ENCODE measurements around the gene LYPD5.
"Not testable (repeated sequence)": the region's sequence is repeated elsewhere in the genome, so short reads cannot be mapped to it uniquely, and the experiment has no call there.

LYPD5 gene, protein sequence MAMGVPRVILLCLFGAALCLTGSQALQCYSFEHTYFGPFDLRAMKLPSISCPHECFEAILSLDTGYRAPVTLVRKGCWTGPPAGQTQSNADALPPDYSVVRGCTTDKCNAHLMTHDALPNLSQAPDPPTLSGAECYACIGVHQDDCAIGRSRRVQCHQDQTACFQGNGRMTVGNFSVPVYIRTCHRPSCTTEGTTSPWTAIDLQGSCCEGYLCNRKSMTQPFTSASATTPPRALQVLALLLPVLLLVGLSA

GRCh38 chr19:43802216-43802951, at the start of gene LYPD5:
TSS of gene LYPD5 (minus strand) at chr19:43802447. CDS start at chr19:43802380, 67 bp downstream.
- no peak for DNase-seq

DNA sequence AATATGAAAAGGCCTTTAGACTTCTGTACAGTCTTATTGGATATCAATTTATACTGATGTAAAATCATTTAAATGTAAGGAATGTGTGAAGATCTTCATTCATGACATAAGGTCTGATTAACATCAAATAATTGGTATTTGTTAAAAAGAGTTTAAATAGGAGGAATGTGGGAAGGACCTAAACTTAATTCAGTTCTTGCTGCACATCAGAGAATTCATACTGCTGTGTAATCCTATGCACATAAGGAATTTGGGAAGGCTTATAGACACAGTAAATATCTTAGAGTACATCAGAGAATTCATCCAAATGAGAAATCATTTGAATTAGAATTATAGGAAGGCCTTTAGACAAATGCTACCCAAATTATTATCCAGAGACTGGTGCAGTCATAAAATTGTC, 46.6 kb upstream of the LYPD5 start:
- no peak for DNase-seq

DNA sequence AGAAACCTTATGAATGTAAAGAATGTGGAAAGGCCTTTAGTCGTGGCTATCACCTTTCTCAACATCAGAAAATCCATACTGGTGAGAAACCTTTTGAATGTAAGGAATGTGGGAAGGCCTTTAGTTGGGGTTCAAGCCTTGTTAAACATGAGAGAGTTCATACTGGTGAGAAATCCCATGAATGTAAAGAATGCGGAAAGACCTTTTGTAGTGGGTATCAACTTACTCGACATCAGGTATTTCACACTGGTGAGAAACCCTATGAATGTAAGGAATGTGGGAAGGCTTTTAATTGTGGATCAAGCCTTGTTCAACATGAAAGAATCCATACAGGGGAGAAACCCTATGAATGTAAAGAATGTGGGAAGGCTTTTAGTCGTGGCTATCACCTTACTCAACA, 45.6 kb upstream of the LYPD5 start:
- DNase-seq, result no peak

- DNase-seq, result no peak
Observed at GRCh38 chr19:43847246-43847645, 45.0 kb upstream of the LYPD5 start.

GRCh38 chr19:43842007-43842406, 39.8 kb upstream of the LYPD5 start:
- no peak for DNase-seq

DNA sequence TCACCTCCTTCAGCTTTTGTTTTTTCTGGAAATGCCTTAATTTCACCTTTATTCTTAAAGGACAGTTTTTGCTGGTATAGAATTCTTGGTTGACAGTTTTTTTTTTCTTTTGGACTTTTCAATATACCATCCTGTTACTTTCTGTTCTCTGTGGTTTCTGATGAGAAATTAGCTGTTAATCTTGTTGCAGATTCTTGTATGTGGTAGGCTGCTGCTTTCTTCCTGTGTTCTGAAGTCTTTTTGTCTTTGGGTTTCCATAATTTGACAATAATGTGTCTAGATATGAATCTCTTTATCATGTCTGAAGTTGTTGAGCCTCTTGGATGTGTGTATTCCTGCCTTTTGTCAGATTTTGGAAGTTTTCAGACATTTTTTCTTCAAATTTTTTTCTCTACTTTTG, 36.9 kb upstream of the LYPD5 start:
- no peak for DNase-seq

DNA sequence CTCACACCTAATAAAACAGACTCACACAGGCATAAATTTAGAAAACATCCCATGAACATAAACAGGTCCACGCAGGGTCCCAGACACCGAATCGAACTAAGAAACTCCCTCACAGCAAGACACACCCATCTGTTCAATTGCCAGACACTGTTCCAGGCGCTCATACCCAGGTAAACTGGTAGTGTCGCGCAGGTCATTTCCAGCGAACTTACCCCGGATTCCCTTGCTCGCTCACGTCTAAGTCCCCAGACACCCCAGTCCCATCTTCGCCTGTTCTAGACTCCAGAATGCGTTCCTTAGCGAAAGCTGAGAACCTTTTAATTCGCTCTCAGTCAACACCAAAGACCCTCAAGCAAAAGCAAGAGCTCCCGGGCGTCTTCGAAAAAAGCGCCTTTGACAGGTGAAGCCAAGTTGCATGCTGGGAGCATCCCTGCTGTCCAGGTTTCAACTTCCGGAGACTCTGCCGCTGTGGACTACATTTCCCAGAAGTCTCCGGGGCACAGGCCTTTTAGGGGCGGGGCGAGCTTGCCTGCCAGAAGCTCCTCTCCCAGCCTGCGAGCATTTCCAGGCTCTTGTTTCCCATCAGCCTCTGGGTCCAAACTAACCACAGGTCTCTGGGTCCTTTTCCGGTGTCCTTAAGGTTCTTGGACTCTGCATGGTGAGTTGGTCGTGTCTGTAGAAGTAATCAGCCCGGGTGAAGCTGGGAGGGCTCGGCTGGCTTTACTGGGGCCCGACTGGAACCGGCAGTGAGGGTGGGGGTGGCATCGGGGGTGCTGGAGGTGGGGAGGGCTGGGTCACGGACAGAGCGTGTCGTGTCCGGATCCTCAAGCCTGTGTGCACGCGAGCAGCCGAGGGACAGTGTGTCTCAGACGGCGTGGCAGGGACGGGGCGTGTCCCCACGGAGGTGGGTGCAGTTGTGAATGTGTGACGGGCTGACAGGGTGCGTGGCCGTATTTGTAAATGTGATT, 24.8 kb upstream of the LYPD5 start, which contains the start of gene ZNF283:
TSS of gene ZNF283 (plus strand) at position 535 of the 968 bp plus-strand sequence. CDS start 6,184 bp downstream, outside the sequence.
- DNase-seq, result peak; percentile 86 to 93

DNA sequence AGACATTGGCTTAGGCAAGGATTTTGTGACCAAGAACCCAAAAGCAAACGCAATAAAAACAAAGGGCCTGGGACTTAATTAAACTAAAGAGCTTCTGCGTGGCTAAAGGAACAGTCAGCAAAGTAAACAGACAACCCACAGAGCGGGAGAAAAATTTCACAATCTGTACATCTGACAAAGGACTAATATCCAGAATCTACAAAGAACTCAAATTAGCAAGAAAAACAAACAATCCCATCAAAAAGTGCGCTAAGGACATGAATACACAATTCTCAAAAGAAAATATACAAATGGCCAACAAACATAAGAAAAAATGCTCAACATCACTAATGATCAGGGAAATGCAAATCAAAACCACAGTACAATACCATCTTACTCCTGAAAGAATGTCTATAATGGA, 22.3 kb upstream of the LYPD5 start:
- DNase-seq, result not testable (repeated sequence)

DNA sequence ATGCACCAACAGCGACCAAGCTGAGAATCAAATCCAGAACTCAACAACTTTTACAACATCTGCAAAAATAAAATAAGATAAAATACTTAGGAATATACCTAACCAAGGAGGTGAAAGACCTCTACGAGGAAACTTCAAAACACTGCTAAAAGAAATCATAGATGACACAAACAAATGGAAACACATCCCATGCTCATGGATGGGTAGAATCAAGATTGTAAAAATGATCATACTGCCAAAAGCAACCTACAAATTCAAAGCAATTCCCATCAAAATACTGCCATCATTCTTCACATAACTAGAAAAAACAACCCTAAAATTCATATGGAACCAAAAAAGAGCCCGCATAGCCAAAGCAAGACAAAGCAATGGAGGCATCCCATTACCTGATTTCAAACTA, 21.6 kb upstream of the LYPD5 start:
- not testable (repeated sequence) for DNase-seq

DNA sequence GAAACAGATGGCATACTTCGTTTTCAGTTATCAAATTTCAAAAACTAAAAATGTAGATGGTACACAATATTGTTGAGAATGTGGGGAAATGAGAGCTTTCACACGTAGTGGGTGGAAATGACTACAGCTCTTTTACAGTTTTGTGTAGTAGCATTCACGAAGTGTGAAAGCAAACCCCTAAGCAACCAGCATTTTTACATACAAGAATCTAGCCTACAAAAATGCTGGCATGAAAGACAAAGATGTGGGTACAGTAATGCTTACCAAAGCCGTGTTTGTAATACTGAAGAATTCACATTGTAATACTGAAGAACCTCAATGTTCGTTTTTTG, 18.6 kb upstream of the LYPD5 start:
- DNase-seq, result no peak

DNA sequence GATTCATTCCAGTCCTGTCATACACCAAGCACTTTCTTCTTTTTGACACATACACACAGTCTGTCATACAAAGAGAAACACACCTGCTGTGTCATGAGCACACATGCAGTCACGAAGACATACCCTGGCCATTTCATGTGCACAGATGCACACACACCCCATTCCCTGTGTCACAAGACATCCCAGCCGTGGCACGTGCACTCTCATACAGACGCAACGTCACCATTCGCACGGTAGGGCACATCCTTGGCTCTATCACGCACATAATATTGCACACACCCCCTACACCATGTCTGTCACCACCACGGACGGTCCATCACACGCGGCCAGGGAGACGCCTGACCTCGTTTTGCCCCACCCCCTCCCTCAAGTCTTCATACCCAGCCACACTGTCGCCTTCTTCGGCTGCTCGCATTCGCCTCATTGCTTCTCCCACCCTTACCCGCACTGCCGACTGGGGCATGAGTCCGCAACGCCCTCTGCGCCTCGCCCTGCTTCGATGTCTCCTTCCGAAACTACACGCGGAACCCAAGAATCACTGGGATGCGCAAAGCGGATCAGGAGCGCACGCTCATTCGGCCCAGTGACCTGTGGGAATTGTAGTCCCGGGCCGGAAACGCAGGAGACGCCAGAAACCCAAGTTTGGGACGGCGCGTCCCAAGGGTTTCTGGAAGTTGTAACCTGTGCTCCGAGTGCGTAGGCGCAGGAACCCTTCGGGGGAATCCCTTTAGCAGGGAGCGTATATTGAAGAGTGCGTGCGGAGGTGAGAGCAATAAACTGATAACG, 18.0 kb upstream of the LYPD5 start:
- DNase-seq, result no peak

DNA sequence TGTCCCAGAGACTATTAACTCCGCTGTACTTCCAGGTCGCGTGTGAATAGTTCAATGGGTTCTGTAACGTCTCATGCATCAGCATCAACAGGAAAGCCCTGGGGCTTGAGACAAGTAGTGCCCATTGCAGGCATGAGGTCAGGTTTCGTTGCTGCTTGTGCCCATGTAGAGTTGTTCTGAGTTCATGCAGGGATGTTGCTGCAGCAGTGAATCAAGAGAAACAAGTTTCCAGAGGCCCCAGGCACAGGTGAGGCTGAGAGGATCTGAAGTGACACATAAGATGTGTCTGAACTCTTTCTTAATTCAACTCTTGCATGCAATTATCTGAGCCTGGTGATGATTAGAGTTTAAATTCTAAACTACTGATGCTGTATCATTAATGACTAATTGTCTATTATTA, 16.3 kb upstream of the LYPD5 start:
- no peak for DNase-seq

GRCh38 chr19:43817454-43817853, 15.2 kb upstream of the LYPD5 start:
- DNase-seq, result not testable (repeated sequence)

DNA sequence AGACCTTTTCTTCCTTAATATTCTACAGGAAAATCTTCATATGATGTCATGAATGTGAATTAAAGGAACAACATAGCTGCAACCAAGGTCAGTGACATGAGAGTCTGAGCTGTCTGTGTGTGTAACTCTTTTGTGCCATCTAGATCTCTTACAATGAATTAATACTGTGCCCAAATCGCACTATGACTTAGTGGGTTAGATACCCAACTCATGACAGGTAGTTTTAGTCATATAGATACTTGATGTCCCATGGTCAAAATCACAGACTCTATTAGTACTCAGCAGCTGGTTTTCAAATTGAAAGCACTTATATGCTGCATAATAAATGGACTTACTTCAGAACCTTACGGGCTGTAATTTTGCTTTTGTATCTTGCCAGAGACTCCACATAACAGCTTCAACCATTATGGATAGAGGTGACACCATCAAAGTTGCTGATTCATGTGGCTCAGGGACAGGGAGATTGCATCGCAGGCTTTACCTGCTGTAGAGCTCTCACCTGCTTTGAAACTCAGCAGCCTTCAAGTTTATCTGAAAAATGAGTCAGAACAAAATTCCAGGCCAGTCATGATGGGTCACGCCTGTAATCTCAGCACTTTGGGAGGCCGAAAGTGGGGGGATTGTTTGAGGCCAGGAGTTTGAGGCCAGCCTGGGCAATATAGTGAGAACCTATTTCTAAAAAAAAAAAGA, 12.6 kb upstream of the LYPD5 start:
- no peak for DNase-seq

GRCh38 chr19:43812688-43813087, 10.4 kb upstream of the LYPD5 start:
- DNase-seq, result no peak

DNA sequence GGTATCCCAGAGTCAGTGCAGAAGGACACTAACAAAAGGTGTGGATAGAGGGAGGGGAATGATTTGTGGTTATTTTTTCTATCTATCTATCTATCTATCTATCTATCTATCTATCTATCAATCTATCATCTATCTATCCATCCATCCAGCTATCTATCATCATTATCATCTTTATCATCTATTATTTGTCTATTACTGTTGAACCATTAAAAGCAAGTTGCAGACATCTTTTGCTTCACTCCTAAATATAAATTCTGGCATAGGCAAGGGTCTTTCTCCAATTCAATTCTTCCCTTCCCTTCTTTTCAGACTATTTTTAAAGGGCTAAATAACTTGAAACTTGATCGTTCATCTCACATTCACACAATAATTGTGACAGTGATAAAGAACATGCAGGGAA, 10.0 kb upstream of the LYPD5 start:
- no peak for DNase-seq

GRCh38 chr19:43811837-43812236, 9.6 kb upstream of the LYPD5 start:
- DNase-seq, result no peak

DNA sequence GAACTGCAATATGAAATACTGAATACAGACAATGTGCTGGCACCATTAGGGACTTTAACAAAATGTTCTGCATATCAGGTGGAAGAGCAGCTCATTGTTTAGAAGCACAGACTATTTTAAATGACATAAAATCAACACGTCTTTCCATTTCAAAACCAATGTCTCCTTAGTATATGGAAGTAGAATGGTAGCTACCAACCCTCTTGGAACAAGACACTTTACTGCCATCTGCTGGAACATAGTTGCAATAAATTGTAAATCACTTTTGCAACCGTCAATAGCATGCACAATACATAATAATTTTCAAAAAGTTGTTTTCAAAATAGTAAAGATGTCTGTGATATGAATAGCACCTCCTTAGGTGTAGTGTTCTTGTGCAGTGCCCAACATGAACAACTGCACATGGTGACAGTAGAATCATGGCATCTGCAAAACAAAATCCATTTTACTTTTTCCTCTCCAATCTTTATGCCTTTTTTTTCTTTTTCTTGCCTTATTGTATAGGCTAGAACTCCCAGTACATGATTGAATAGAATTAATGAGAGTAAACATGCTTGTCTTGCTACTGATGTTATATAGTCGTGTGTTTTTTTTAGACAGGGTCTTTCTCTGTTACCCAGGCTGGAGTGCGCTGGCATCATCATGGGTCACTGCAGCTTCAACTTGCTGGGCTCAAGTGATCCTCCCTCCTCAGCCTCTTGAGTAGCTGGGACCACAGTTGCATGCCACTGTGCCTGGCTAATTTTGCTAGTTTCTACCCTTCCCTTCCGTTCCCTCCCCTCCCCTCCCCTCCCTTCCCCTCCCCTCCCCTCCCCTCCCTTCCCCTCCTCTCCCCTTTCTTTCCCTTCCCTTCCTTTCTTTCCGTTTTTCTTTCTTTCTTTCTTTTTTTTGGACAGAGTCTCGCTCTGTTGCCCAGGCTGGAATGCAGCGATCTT, 7.8 kb upstream of the LYPD5 start:
- DNase-seq, result peak; percentile 51 to 69

DNA sequence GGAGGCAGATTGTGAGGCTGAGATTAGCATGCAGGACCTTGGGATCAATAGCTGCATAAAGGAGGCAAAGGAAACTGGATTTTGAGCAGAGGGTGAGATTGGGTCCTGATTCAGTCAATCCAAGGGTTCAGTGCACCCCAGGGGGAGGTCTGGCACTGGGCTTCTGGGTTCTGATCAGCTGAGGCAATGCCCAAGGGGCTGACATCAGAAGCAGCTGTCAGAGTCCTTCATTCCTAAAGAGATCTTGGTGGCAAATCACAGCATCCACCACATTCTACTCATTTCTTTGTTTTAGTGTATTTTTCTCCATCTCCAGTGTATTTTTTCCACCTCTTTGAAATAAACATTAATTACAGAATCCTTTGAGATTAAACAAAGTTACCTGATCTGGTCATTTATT, 5.4 kb upstream of the LYPD5 start:
- DNase-seq, result no peak

DNA sequence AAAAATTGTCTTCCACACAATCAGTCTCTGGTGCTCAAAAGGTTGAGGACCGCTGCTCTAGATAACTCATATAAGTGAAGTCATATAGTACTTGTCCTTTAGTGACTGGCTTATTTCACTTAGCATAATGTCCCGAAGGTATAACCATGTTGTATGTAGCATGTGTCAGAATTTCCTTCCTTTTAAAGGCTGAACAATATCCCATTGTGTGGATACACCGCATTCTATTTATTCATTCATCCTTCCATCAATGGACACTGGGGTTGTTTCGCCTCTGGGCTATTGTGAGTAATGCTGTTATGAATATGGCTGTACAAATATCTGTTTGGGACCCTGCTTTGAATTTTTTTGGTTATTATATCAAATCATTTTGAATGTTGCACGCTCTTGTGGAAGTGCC, 4.6 kb upstream of the LYPD5 start:
- DNase-seq, result no peak

- not testable (repeated sequence) for DNase-seq
Observed at GRCh38 chr19:43806401-43806800, 4.2 kb upstream of the LYPD5 start.

Measured in NCI-H2081 (cell line).